HEK293 (cell line): ENCODE results near the gene IL24.

Experiments used
- CTCF ChIP-seq: fragments of 450-650 bp; formaldehyde crosslinking; IDR thresholded peaks from 2 replicates; pipeline ENCODE4 v1.5.1; 2016; ENCODE audit warnings: missing biosample characterization, missing genetic modification characterization
- MYNN ChIP-seq: fragments of 450-650 bp; formaldehyde crosslinking; IDR thresholded peaks from 2 replicates; pipeline ENCODE4 v1.5.1; 2016; ENCODE audit warnings: missing biosample characterization, missing genetic modification characterization, borderline replicate concordance
- ZNF169 ChIP-seq: fragments of 450-650 bp; formaldehyde crosslinking; IDR thresholded peaks from 2 replicates; pipeline ENCODE4 v1.5.1; 2016; ENCODE audit warnings: missing biosample characterization, missing genetic modification characterization
- ZNF530 ChIP-seq: fragments of 450-650 bp; formaldehyde crosslinking; IDR thresholded peaks from 2 replicates; pipeline ENCODE4 v1.5.1; 2016; ENCODE audit warnings: low read depth, missing biosample characterization, missing genetic modification characterization
- ZNF585B ChIP-seq: fragments of 450-650 bp; formaldehyde crosslinking; IDR thresholded peaks from 2 replicates; pipeline ENCODE4 v1.5.1; 2016; ENCODE audit warnings: missing biosample characterization, missing genetic modification characterization
- ZNF843 ChIP-seq: fragments of 450-650 bp; formaldehyde crosslinking; IDR thresholded peaks from 2 replicates; pipeline ENCODE4 v1.5.1; 2016; ENCODE audit warnings: missing biosample characterization, missing genetic modification characterization

GRCh38 chr1:206952171-206952570 is 54.9 kb downstream of the IL24 start:
- no peak for TF ChIP-seq CTCF (tag by site-specific recombination)
- no peak for TF ChIP-seq ZNF530 (tag by site-specific recombination)
- TF ChIP-seq ZNF169 (tag by site-specific recombination), result no peak
- no peak for TF ChIP-seq ZNF843 (tag by site-specific recombination)
- TF ChIP-seq MYNN (tag by site-specific recombination), result no peak
- TF ChIP-seq ZNF585B (tag by site-specific recombination), result no peak
